Measurements from ENCODE around the gene TCF7L2.

TCF7L2 gene

DNA sequence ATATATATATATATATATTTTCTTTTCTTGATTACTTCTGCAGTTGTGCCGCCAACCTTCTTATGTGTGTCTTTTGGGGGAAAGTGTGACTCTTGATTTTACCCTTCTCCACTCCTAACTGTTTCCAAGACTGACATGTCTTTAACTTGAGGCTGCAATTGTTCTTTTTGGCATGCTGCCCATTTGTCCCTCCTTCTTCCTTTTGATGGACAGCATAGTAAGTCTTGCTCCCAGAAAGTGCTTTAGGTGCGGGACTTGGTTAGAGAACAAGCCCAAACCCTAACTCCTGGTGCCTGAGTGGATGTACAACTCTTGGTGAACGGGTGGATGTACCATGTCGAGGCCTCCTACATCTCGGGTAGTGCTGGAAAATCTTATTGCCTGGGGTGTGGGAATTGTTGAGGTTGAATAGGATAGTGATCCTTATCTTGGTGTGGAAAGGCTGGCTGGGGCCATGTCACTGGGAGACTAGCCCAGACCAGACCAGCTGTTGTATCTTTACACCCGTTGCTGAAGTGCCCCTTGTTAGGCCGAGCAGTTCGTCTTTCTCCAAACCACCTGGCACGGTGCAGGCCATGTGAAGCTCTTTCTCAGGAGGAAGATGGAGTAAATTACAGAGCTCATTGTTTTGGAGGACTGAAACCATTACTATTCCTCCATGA is 16.3 kb downstream of the TCF7L2 start:
- no peak for DNase-seq (ENCODE audit: low read depth)

DNA sequence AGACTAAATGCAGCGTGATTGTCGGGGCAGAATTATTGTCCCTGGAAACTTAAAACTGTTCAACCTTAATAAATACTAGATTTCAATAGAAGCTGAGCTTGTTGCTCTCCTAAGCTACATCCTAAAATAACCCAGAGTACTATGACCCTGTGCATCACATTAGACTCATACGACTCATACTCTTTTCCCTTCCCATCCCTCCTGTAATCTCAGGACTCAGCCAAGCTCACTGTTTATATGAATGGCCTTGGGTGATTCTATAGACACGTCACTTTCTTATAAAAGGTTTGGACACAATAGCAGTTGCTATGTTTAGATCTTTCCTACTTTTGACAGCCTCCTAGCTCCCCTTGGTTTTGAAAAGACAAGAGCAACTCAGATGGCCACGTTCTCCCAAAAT is 17.2 kb downstream of the TCF7L2 start:
- DNase-seq (ENCODE audit: low read depth) = peak; percentile 34

DNA sequence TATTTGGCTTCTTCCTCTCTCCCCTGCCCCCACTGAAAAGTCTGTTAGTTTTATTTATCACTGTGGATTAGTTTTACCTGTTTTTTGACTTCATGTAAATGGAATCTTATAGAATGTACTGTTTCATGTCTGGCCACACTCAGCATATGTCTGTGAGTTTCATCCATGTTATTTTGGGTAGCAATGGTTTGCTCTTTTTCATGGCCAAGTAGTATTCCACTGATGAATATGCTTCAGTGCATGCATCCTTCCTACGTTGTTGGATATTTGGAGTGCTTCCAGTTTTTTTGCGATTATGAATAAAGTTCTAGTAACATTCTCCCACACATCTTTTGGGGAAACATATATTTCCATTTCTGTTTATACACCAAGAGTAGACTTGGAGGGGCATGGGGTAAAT is 19.1 kb downstream of the TCF7L2 start:
- DNase-seq (ENCODE audit: low read depth) = no peak

DNA sequence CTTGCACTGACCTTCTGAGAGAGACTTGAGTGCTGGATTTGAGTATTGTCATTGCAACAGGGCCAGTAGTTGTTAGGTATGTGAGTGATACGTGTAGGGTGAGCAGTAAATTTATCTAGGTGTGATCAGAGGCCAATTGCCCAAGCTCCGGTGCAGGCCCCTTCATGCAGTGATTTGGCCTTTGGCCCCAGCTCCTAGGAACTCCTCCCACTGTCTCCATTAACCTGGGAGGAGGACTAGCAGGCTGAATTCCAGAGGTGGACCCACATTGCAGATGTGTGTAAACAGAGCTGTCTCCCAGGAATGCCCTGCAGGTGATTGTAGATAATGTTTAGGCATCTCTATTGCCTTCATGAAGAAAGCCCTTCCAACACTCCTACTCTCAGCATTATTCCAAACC is 19.5 kb downstream of the TCF7L2 start:
- DNase-seq (ENCODE audit: low read depth) = no peak

DNA sequence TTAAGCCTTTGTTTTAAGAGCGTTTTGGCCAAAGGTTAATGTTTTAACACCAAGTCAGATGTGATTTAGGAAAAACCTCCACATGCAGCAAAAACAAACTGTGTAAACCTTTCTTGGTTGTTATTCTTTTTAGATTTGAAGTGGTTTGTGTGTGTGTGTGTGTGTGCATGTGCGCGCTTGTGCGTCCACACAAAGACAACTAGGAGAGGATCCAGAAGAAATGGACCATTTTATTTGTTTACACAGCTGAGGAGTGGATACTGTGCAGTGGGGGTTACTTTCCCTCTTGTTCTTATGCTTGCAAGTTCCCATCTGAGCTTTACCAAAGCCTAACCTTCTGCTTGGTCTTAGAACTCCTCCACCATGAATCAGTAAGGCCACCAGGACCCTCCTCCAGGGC is 20.0 kb downstream of the TCF7L2 start:
- no peak for DNase-seq (ENCODE audit: low read depth)

DNA sequence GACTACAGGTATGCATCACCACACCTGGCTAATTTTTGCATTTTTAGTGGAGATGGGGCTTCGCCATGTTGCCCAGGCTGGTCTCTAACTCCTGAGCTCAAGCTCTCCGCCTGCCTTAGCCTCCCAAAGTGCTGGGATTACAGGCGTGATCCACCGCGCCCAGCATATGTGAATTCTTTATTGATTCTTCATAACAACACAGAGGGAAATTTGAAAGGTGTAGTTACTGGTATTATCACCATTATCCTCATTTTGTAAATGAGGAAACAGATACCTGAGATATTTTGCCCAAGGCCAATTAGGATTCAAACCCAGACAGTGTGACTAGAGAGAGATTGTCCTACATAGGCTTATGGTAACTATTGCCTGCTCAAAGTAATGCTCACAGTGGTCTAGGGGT is 22.6 kb downstream of the TCF7L2 start:
- DNase-seq (ENCODE audit: low read depth) = no peak

DNA sequence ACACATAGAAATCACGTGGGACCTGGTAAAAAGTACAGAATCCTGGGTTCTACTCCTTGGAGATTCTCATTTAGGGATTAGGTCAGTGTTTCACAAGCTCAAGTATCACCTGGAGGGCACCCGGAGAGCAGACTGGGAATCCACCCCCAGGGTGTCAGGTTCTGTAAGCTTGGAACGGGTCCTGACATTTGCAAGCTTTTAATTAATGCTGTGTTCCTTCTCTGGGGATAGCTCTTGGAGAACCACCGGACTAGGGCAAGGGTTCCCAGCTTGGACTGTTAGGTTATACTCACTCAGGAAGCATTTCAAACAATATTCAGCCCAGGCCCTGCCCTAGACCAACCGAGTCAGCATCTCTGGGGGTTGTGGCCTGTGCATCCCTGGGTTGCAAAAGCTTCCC is 23.0 kb downstream of the TCF7L2 start:
- DNase-seq (ENCODE audit: low read depth) = no peak

DNA sequence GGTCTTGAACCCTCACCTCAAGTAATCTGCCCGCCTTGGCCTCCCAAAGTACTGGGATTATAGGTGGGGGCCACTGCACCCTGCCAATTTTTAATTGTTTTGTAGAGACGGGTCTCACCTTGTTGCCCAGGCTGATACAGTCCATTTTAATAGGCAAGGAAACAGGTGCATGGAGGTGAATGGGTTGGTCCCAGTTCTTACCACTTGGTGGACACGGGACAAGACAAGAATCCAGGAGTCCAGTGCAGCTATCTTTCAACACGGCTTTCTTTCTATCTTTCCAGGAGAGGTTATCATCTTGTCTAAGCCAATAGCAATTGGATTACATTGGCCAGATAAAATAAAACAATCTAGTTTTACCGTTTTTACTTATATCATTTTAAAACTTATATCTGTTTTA is 23.8 kb downstream of the TCF7L2 start:
- DNase-seq (ENCODE audit: low read depth) = no peak

DNA sequence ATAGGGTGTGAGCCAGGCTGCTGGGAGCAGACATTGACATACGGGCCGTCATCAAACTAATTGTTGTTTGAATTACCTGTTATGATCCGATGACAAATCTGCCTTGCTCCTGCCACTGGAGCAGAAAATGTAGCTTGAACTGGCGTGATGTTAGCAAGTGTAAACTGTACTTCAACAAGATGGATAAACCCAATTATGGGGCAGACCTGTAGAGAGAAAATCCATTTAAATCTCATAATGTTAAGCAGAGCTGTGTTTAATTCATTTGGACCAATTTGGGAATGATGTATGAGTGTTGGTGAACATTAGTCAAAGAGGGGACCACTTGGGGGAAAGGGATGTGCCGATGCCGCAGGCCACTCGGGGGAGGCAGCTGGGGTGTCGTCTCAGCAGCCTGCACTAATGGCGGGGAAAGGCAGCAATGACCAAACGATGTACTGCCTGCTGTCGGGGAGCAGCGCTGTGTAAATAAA is 27.4 kb downstream of the TCF7L2 start:
- DNase-seq (ENCODE audit: low read depth) = no peak

DNA sequence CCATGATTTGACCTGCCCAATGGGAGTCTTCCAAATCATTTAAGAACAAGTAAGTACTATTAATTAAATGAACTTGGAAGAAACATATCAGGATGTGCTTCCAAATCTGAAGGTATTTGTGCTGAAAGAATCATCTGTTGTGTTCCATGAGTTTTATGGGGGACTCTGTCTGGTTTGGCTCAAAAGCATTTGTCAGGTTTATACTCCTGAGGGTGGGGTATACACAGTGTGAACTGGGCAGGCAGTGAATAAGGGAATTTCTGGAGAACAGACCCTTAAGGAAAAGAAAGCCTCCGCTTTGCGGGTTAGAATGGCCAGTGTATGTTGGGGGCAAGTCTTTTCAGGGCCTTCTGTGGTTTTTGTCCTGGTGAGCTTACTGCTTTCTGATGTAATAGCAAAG is 29.9 kb downstream of the TCF7L2 start:
- no peak for DNase-seq (ENCODE audit: low read depth)

DNA sequence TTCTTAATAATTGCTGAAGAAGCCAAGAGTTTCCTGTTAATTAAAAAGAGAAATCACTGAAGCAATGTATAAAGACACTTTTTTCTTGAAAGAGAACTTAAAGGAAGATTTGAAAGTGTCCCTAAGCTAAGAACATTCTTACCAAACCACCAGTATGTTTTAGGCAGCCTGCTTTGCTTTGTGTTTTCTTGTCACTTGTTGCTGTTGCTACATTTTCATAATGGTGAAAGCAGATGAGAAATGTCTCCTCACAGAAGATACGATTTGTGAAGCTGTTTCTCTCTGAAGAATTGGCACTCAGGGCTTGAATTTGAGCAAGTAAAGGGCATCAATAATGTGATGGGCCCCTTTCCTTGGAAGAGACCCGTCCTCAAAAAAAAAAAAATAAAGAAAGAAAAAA is 30.9 kb downstream of the TCF7L2 start:
- DNase-seq (ENCODE audit: low read depth) = no peak

DNA sequence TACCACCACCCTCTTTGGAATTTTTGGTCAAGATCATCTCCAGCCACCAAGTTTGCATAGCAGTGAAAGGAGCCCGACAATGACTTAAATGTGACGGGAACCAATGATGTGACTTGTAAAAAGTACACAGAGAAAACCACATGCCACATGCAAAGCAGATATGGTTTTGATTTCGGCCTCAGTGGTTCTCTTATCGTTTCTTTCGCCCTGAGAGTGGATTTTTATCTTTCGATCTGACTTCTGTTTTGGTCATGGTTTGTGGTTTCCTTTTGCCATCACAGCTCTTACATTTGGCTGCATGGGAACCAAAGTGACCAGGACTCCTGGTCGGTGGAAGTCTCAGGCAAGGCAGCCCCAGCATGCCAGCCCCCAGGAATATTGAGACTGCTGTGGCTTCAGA is 31.5 kb downstream of the TCF7L2 start:
- DNase-seq (ENCODE audit: low read depth) = no peak

DNA sequence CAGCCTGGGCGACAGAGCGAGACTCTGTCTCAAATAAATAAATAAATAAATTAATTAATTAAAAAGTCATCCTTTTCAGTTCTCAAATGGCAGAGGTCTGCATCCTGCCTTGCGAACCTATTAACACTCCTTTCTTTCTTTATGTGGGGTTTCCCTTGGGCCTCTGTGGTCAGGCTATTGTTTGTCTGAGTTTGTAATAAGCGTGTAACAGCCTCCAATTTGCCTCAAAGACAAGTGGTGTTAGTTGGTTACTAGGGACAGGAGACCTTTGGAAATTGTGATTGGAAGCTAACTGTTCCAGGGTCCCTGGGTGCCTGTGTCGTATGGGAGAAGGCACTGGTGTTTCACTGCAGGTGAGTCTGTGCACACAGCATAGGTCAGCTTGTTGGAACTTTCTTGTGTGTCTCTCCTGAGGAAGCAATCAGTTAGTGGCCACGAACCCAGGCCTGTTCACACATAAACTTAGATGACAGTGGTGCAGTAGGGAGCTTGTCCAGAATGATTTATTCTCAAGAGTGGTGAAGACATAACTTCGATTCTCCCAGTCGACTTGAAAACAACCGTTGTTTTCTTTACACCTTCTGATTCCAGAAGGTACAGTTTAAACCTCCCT is 33.5 kb downstream of the TCF7L2 start:
- no peak for DNase-seq (ENCODE audit: low read depth)

DNA sequence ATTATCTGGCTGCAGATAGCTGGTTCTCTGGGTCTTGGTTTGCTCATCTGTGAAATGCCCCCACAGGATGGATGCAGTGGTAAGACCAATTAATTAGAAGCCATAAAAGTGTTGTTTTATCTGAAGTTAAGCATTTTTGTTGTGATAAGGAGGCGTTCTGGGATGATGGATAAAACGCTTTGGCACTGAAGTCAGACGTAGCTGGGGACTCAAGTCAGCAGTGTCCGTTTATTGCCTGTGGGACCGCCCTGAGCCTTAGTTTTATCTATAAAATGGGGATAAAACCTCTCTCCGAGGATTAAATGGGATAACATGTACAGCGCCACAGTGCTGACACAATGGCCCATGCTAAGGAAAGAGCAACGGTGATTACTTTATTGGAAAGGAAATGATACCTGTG is 34.7 kb downstream of the TCF7L2 start:
- DNase-seq (ENCODE audit: low read depth) = no peak

DNA sequence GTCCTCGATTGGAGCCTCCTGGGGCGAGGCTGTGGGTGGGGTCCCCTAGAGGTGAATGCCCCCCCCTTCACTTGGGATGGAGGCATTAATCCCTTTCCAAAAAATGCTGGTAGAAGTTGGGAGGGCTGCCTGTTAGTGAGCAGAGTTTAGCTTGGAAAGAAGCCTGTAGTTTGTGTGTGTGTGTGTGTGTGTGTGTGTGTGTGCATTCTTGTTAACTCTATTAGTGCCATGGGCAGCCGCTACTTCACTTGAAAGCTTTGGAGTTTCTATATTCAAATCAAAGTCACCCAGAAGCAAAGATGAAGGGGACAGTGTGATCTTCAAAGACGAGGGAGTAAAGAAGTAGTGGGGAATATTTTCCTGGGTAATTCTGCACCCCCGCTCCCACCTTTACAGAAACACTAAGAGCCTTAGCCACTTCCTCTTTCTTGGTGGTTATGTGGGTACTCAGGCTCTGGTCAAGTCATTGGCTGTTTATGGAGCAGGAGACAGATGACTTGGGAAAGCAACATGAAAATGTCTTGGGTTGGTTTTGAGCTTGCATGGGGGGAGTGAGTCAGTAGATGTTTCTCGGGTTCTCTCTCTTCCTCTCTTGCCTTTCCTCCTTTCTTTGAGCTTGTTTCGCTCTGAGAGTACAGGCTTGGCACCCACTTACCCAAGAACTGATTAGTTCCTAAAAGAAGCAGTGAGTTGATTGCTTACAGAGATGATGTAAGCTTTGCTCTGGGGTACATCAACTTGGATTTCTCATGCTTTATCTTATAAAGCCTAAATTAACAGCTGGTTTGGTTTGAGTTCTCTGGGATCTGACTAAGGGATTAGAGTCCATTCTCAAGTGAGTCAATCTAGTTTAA is 35.9 kb downstream of the TCF7L2 start:
- peak; percentile 34 for DNase-seq (ENCODE audit: low read depth)

DNA sequence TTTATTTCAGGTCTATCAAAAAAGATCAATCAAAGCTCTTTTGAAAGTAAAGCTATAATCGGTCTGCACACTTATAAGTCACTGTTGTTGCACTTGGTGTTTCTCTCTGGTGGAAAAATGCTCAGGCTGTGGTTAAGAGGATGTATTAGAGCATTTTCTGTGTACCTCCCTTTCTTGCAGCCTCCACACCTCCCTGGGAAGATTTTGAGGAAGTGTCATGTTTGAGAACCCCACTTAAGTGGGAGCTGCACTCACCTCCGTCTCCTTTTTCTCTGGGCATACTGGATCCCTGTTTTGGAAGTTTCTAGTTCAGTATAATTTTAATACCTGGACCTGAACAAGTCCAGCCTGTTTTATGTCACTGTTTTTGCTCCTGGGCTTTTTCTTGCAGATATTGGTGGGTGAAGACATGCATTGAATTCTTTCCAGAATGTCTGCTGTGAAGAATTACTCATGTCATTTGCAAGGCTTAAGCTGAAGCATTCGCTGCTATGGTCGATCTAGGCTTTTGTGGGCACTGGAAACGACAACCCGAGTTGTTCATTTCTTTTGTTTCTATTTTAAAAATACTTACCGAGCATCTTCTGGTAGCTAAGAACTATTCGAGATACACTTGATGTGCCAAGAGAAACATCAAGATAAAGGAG is 36.6 kb downstream of the TCF7L2 start:
- no peak for DNase-seq (ENCODE audit: low read depth)

DNA sequence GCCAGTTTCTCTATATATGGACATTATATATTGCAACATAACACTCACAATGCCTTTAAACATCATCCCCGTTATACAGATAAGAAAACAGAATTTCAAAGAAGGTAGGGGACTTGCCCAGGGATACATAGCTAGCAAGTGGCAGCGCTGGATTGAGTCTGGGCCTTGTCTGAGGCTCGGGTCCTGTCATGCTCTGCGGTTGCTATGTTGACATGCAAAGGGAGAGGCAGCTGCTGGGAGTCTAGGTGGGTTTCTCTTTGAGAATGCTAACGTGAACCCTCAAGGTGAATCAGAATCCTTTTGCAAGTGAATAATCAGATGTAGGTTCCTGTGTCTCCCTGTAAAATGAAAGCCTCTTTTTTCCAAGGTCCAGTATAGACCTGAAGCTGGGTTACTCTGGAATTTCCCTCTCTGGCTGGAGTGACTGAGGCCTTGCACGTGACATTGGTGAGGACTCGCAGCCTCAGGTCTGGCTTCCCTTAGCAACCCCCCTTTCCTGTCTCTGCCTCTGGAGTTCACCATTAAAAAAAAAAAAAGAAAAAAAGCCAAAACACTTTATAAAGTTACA is 38.9 kb downstream of the TCF7L2 start:
- no peak for DNase-seq (ENCODE audit: low read depth)

DNA sequence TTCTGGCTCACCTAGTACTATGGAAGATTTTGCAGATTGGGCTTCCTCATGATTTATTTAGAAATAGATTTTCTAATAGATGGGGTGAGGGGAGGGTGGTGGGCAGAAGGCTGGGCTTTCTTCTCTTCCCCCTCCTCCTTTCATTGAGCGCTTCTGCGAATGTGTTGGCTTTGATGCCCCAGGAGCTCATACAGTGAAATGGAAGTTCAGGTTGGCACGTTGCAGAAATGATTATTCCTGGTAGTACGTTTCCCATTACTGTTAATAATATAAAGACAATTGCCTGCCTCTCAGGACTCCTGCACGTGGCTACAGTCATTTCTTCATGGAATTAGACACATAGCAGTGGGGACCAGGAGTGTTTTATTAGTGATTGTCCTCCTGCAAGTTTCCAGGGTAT is 39.8 kb downstream of the TCF7L2 start:
- DNase-seq (ENCODE audit: low read depth) = no peak

DNA sequence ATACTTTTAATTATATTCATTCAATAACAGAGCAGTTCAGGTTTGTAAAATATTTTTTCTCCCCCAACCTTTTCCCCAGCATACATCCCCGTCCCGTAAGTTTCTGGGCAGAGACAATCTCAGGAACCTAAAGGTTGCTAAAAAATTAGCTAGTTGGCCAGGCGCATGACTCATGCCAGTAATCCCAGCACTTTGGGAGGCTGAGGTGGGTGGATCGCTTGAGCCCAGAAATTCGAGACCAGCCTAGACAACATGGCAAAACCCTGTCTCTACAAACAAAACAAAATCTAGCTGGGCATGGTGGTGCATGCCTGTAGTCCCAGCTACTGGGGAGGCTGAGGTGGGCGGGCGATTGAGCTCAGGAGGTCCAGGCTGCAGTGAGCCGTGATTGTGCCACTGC is 40.2 kb downstream of the TCF7L2 start:
- no peak for DNase-seq (ENCODE audit: low read depth)

DNA sequence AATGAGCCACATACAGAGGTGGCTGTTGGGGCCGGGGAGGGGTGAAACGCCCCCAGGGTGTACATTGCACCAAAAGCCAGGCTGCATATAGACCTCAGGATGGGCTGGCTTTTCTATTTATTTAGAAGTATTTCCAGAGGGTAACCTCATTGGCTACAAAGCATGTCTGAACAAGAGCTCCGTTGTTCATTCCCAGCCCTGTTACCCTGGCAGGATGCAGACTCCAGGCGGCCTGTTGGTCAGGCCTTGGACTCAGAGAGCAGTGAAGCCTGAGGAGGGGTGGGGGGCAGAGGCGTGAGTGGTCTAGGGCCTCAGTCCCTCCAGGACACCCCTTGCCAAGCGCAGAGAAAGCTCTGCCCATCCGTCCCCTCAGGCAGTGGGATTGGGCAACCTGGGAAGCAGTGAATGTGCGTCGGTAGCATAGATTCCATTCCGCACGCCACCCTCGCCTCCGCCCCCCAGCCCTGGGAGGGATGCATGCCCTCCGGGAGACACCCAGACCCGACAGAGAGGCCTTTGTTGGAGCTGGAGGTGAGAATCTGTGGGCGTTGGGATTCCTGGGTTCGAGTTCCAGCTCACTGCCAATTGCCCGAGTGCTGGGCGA is 41.9 kb downstream of the TCF7L2 start:
- no peak for DNase-seq (ENCODE audit: low read depth)

DNA sequence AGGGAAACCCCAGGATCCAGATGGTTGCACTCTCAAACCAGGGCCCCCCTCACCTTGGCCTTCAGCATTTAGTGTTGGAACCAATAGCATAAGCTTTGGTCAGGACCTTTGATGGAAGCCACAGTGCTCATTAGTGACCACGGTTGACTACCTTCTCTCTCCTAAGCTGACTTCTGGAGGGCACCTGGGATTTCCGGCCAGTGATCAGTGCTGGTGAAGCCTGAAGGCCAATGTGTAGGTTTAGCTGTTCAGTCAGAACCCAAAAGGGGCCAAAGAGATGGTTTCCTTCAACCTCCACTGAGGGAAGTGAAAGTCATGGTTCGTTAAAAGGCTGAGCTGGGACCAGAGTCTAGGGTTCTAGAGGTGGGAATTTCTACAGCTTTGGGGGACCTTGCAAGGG is 46.4 kb downstream of the TCF7L2 start:
- no peak for DNase-seq (ENCODE audit: low read depth)

DNA sequence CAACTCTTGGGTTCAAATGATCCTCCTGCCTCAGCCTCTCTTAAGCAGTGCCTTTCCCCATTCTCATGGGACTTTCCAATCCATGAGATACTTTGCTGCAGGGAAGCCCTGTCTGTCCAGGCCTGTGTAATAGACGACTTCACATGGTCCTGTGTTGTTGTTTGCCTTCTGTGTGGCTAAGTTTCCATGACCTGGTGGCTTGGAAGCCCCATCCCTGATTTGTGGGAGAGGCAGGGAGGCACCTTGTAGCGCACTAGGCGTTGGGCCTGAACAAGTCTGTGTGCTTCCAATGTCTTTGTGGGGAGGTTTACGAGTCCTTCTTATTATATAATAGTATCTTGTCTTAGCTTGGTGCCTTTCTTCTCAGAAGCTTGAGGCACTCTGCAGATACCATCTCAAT is 49.1 kb downstream of the TCF7L2 start:
- DNase-seq (ENCODE audit: low read depth) = no peak
